Gastrocnemius medialis (tissue), 4 donors: ENCODE measurements around the gene SLC25A21.

Experiments
- POLR2A ChIP-seq, 2 donors: fragments of 450-650 bp; IDR thresholded peaks; one replicate each; pipeline ENCODE4 v1.6.1; 2017; ENCODE audit warnings: antibody characterized with exemption in 2 of 2, mild to moderate bottlenecking in 2 of 2, moderate library complexity in 2 of 2
- TF ChIP-seq, protein P1 (sequence below), 5 experiments: fragments of 450-650 bp in 3 of 5; fragments of 200-600 bp in 2 of 5; sonication (generic) in 2 of 5; IDR thresholded peaks in 4 of 5; conservative IDR thresholded peaks in 1 of 5; 1 replicate in 4 of 5; 2 replicates in 1 of 5; pipeline ENCODE4 v1.5.1; 2016 to 2019; ENCODE audit warnings: antibody characterized with exemption in 5 of 5, mild to moderate bottlenecking in 3 of 5, moderate library complexity in 3 of 5

DNA sequence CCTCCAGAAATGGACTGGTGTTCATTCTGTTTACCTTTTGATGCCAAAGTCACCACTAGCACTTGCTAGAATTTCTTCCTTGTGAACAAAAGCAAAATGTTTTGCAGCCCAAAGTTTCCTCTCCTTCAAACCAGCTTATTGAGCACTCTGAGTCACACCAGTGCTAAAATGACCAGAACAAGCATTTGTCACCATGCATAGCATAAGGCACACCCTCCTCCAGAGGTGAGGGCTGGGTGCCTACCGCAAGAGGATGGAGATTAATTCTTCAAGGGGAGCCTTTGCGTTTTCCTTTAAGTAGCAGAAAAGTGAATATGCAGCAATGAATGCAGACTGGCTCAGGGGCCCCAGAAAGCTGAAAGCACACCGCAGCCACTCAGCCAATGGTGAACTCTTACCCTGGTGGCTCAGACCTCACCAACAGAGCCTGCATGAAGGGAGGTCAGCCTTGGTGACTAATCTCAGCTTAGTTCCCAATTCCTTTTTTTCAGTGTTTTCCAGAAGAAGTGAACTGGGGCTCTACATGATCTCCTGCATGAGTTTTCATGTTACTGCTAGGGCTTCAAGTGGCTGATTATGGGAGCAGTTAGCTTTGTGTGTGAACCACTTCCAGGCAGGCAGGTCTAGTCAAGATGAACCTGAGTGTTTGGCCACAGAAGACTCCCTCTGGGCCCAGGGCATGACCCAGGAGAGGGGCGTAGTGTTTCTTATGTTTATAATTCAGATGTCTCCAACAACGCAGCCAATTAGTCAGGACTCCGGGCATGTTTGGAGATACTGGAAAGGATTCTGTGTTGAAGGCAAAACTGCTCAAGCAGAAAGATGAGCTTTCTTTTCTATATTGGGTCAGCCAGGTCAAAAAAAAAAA, 414.4 kb downstream of the SLC25A21 start:
- TF ChIP-seq, protein P1, sequence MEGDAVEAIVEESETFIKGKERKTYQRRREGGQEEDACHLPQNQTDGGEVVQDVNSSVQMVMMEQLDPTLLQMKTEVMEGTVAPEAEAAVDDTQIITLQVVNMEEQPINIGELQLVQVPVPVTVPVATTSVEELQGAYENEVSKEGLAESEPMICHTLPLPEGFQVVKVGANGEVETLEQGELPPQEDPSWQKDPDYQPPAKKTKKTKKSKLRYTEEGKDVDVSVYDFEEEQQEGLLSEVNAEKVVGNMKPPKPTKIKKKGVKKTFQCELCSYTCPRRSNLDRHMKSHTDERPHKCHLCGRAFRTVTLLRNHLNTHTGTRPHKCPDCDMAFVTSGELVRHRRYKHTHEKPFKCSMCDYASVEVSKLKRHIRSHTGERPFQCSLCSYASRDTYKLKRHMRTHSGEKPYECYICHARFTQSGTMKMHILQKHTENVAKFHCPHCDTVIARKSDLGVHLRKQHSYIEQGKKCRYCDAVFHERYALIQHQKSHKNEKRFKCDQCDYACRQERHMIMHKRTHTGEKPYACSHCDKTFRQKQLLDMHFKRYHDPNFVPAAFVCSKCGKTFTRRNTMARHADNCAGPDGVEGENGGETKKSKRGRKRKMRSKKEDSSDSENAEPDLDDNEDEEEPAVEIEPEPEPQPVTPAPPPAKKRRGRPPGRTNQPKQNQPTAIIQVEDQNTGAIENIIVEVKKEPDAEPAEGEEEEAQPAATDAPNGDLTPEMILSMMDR (IDR thresholded peaks at IDR 0.05 in 4 of 5, conservative IDR thresholded peaks at IDR 0.05 in 1 of 5): no peak
- TF ChIP-seq POLR2A (IDR thresholded peaks at IDR 0.05): no peak
